SH-SY5Y (cell line): ENCODE measurements around the gene NEGR1.

ENCODE experiments used
- GATA2 ChIP-seq: IDR thresholded peaks from 2 replicates; pipeline ENCODE4 v1.6.1; 2011; ENCODE audit warnings: mild to moderate bottlenecking, low read depth, low read length
- GATA3 ChIP-seq: IDR thresholded peaks from 2 replicates; pipeline ENCODE4 v1.6.1; 2011; ENCODE audit warnings: low read depth, mild to moderate bottlenecking, low read length, moderate library complexity

GRCh38 chr1:72066431-72066830 is 215.9 kb downstream of the NEGR1 start:
- TF ChIP-seq GATA3 (no peak), GATA2 (no peak)
